Spleen (tissue), 7 donors: ENCODE results near the gene AIG1.

Experiments used
- POLR2A ChIP-seq, 3 donors: fragments of 450-650 bp; IDR thresholded peaks; one replicate each; pipeline ENCODE4 v1.5.1; 2017; ENCODE audit warnings: antibody characterized with exemption in 3 of 3, mild to moderate bottlenecking in 1 of 3
- POLR2AphosphoS5 ChIP-seq, 3 donors: sonication (generic); formaldehyde crosslinking; IDR thresholded peaks; one replicate each; pipeline ENCODE4 v1.5.1; 2017; ENCODE audit warnings: antibody characterized with exemption in 3 of 3
- TF ChIP-seq, protein P1 (sequence below), 11 experiments: fragments of 200-600 bp in 7 of 11; fragments of 450-650 bp in 4 of 11; sonication (generic) in 4 of 11; IDR thresholded peaks in 8 of 11; conservative IDR thresholded peaks in 3 of 11; 1 replicate in 7 of 11; 2 replicates in 4 of 11; pipeline versions ENCODE4 v1.4.0 to v1.8.0; 2016 to 2021; ENCODE audit warnings: antibody characterized with exemption in 11 of 11, inconsistent platforms in 4 of 11, mild to moderate bottlenecking in 1 of 11
- donor health status: DM: no; HTN: no; CAD: no; lungs with moderate emphysema.
- donor health status: DM: no; HTN: no; CAD: no.
- donor health status: DM: no; HTN: no; CAD: no.

- TF ChIP-seq POLR2A (IDR thresholded peaks at IDR 0.05) (no peak), POLR2AphosphoS5 (IDR thresholded peaks at IDR 0.05) (no peak)
- TF ChIP-seq, protein P1, sequence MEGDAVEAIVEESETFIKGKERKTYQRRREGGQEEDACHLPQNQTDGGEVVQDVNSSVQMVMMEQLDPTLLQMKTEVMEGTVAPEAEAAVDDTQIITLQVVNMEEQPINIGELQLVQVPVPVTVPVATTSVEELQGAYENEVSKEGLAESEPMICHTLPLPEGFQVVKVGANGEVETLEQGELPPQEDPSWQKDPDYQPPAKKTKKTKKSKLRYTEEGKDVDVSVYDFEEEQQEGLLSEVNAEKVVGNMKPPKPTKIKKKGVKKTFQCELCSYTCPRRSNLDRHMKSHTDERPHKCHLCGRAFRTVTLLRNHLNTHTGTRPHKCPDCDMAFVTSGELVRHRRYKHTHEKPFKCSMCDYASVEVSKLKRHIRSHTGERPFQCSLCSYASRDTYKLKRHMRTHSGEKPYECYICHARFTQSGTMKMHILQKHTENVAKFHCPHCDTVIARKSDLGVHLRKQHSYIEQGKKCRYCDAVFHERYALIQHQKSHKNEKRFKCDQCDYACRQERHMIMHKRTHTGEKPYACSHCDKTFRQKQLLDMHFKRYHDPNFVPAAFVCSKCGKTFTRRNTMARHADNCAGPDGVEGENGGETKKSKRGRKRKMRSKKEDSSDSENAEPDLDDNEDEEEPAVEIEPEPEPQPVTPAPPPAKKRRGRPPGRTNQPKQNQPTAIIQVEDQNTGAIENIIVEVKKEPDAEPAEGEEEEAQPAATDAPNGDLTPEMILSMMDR (IDR thresholded peaks at IDR 0.05 in 8 of 11, conservative IDR thresholded peaks at IDR 0.05 in 3 of 11): no peak
Observed at GRCh38 chr6:143126574-143126941, 65.9 kb downstream of the AIG1 start.
